Smooth muscle cell (in vitro differentiated cells): ENCODE data around the gene SMIM10L1. TPM values are rescaled to one million over a fixed set of nuclear protein-coding genes. Genes with fewer than 3 reads are reported as not detected.

Experiments used
- DNase-seq: peaks from one replicate; lab custom pipeline; 2025; ENCODE audit not compliant: unreplicated experiment; lab: John Stamatoyannopoulos, UW
- H2AFZ ChIP-seq: fragments of 200-600 bp; sonication (generic); 2 replicates; pipeline ENCODE4 v1.6.0; 2016; ENCODE audit warnings: antibody characterized with exemption, low read depth, mild to moderate bottlenecking
- H3F3A ChIP-seq: fragments of 200-600 bp; sonication (generic); 2 replicates; pipeline ENCODE4 v1.6.0; 2017; ENCODE audit warnings: antibody characterized with exemption, low read depth
- H3K27ac ChIP-seq: fragments of 200-600 bp; sonication (generic); 2 replicates; pipeline ENCODE4 v1.5.1; 2016; ENCODE audit warnings: low read depth, mild to moderate bottlenecking
- H3K27me3 ChIP-seq: fragments of 200-600 bp; sonication (generic); 2 replicates; pipeline ENCODE4 v1.6.1; 2016; ENCODE audit warnings: low read depth, mild to moderate bottlenecking
- H3K36me3 ChIP-seq: fragments of 200-600 bp; sonication (generic); 2 replicates; pipeline ENCODE4 v1.5.1; 2016; ENCODE audit warnings: low read depth
- H3K4me1 ChIP-seq: fragments of 200-600 bp; sonication (generic); 2 replicates; pipeline ENCODE4 v1.5.1; 2016; ENCODE audit warnings: low read depth
- H3K4me2 ChIP-seq: fragments of 200-600 bp; sonication (generic); 2 replicates; pipeline ENCODE4 v1.6.0; 2016; ENCODE audit warnings: mild to moderate bottlenecking
- H3K4me3 ChIP-seq: fragments of 200-600 bp; sonication (generic); 2 replicates; pipeline ENCODE4 v1.5.1; 2016; ENCODE audit warnings: mild to moderate bottlenecking
- H3K79me2 ChIP-seq: fragments of 200-600 bp; sonication (generic); 2 replicates; pipeline ENCODE4 v1.6.0; 2016; ENCODE audit warnings: low read depth, mild to moderate bottlenecking
- H3K9ac ChIP-seq: fragments of 200-600 bp; sonication (generic); 2 replicates; pipeline ENCODE4 v1.6.0; 2016; ENCODE audit warnings: low read depth
- H3K9me3 ChIP-seq: fragments of 200-600 bp; sonication (generic); replicated peaks from 2 replicates; pipeline ENCODE4 v1.5.1; 2016; ENCODE audit warnings: low read depth
- H4K20me1 ChIP-seq: fragments of 200-600 bp; sonication (generic); 2 replicates; pipeline ENCODE4 v1.6.0; 2016; ENCODE audit warnings: low read depth
- WGBS: methylation state at CpG from one replicate; pipeline ENCODE4 v1.1.7; 2016; ENCODE audit warnings: low lambda C conversion rate; 5-methylcytosine and 5-hydroxymethylcytosine counted together
- polyA plus RNA-seq: library from polyadenylated mRNA; unstranded; fragments of >200 nt; fragmentation: Nextera tagmentation; extraction: Ambion mirVana; gene quantifications from 2 replicates; pipeline ENCODE4 v1.2.1, GENCODE V29; 2016
- total RNA-seq: library from RNA; depleted of rRNA; stranded (reverse); fragments of >200 nt; gene quantifications from 2 replicates; pipeline ENCODE4 v1.2.3, GENCODE V29; 2014
- TF ChIP-seq, protein P1 (sequence below): fragments of 200-600 bp; sonication (generic); IDR thresholded peaks from 2 replicates; pipeline ENCODE4 v1.5.1; 2017; ENCODE audit warnings: borderline replicate concordance, mild to moderate bottlenecking, antibody characterized with exemption; ENCODE audit not compliant: insufficient read depth, poor library complexity, severe bottlenecking

The SMIM10L1 gene
- total and polyA plus RNA-seq, 2 experiments from 2014 or later: 9.5 to 11.1 TPM

GRCh38 chr12:11174022-11174421, 3.0 kb downstream of the SMIM10L1 start:
- WGBS: 100% methylated on average over 2 of the region's 2 CpGs
- DNase-seq: no peak
- TF ChIP-seq, protein P1, sequence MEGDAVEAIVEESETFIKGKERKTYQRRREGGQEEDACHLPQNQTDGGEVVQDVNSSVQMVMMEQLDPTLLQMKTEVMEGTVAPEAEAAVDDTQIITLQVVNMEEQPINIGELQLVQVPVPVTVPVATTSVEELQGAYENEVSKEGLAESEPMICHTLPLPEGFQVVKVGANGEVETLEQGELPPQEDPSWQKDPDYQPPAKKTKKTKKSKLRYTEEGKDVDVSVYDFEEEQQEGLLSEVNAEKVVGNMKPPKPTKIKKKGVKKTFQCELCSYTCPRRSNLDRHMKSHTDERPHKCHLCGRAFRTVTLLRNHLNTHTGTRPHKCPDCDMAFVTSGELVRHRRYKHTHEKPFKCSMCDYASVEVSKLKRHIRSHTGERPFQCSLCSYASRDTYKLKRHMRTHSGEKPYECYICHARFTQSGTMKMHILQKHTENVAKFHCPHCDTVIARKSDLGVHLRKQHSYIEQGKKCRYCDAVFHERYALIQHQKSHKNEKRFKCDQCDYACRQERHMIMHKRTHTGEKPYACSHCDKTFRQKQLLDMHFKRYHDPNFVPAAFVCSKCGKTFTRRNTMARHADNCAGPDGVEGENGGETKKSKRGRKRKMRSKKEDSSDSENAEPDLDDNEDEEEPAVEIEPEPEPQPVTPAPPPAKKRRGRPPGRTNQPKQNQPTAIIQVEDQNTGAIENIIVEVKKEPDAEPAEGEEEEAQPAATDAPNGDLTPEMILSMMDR: no peak
- H3K9ac ChIP-seq: no peak overlapping the region
- no peak overlapping the region for H3K27ac ChIP-seq
- peaks cover 17% of the 10 kb centered on the region for H3K4me1 ChIP-seq
- H3K4me3 ChIP-seq: no peak overlapping the region
- no peaks in the 10 kb centered on the region for H3K27me3 ChIP-seq
- H3K36me3 ChIP-seq: no peaks in the 10 kb centered on the region
- peaks cover 52% of the 10 kb centered on the region for H3K79me2 ChIP-seq
- H2AFZ ChIP-seq: no peak overlapping the region
- H3K9me3 ChIP-seq: no peaks in the 10 kb centered on the region
- H4K20me1 ChIP-seq: peaks cover 17% of the 10 kb centered on the region
- no peaks in the 10 kb centered on the region for H3F3A ChIP-seq
- no peak overlapping the region for H3K4me2 ChIP-seq

DNA sequence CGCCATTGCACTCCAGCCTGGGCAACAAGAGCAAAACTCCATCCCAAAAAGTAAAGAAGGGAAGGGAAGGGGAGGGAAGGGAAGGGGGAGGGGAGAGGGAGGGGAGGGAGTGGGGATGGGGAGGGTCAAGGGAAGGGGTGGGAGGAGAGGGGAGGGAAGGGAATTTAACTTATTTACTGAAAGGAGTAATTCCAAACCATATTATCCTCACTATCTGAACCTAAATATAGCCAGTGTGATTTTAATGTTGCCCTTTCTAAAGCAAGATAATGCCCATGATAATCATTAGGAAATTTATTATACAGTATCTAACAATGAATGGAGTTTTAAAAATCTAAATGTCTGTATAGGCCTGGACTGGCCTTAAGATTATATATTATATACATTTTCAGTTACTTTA, 7.3 kb downstream of the SMIM10L1 start:
- Histone ChIP-seq H3K4me3 (no peak overlapping the region), H3K79me2 (peaks cover 18% of the 10 kb centered on the region), H3K4me2 (no peak overlapping the region), H3K27ac (no peak overlapping the region), H3K36me3 (no peaks in the 10 kb centered on the region), H3K9ac (no peak overlapping the region), H3K4me1 (peaks cover 4% of the 10 kb centered on the region), H4K20me1 (peaks cover 14% of the 10 kb centered on the region), H3K27me3 (no peaks in the 10 kb centered on the region), H2AFZ (no peak overlapping the region), H3K9me3 (no peaks in the 10 kb centered on the region), H3F3A (no peaks in the 10 kb centered on the region)
- DNase-seq: no peak
- TF ChIP-seq, protein P1: no peak
- 100% methylated on average over 1 of the region's 1 CpG for WGBS

GRCh38 chr12:11182529-11182928, 11.5 kb downstream of the SMIM10L1 start:
- Histone ChIP-seq H3K27me3 (no peaks in the 10 kb centered on the region), H3K9ac (no peak overlapping the region), H3K4me3 (no peak overlapping the region), H3K9me3 (no peaks in the 10 kb centered on the region), H3K4me2 (no peak overlapping the region), H3K27ac (no peak overlapping the region), H3K79me2 (no peaks in the 10 kb centered on the region), H3K36me3 (no peaks in the 10 kb centered on the region), H4K20me1 (peaks cover 8% of the 10 kb centered on the region), H2AFZ (no peak overlapping the region), H3K4me1 (no peaks in the 10 kb centered on the region), H3F3A (no peaks in the 10 kb centered on the region)
- TF ChIP-seq, protein P1: no peak
- no peak for DNase-seq

DNA sequence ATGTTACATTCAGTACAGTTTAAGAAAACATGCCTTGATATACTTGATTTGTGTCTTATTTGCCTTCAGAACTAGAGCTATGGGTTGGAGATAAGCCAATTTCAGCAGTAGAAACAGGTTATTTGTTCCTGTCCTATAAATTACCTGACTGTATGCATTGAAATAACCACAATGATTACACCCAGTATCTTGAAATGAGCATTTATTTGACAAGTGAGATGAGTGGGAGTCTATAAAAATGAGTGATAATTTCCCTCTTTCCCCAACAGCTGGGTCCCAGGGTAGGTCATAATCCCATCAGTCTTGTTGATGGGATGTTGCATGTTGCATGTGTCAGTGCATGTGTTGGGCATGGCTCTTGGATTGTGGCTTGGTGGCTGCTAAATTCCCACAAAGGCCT, 12.0 kb downstream of the SMIM10L1 start:
- H3K4me1 ChIP-seq: no peaks in the 10 kb centered on the region
- DNase-seq: no peak
- H3K27ac ChIP-seq: no peak overlapping the region
- no peaks in the 10 kb centered on the region for H3K27me3 ChIP-seq
- TF ChIP-seq, protein P1: no peak
- H2AFZ ChIP-seq: no peak overlapping the region
- no peaks in the 10 kb centered on the region for H3K79me2 ChIP-seq
- no peak overlapping the region for H3K4me3 ChIP-seq
- H3K4me2 ChIP-seq: no peak overlapping the region
- H3K36me3 ChIP-seq: no peaks in the 10 kb centered on the region
- H3K9ac ChIP-seq: no peak overlapping the region
- H4K20me1 ChIP-seq: peaks cover 4% of the 10 kb centered on the region
- no peaks in the 10 kb centered on the region for H3K9me3 ChIP-seq
- no peaks in the 10 kb centered on the region for H3F3A ChIP-seq
